SKM-1 treated with dmso at 0.1 percent for 144 hours (cell line): Measurements from ENCODE around the gene GMIP.

Experiments
- DNase-seq: peaks from one replicate; lab custom pipeline; 2025; ENCODE audit not compliant: unreplicated experiment; lab: John Stamatoyannopoulos, UW

Gene GMIP

GRCh38 chr19:19637186-19637522, 6.3 kb downstream of the GMIP start:
- no peak for DNase-seq

DNA sequence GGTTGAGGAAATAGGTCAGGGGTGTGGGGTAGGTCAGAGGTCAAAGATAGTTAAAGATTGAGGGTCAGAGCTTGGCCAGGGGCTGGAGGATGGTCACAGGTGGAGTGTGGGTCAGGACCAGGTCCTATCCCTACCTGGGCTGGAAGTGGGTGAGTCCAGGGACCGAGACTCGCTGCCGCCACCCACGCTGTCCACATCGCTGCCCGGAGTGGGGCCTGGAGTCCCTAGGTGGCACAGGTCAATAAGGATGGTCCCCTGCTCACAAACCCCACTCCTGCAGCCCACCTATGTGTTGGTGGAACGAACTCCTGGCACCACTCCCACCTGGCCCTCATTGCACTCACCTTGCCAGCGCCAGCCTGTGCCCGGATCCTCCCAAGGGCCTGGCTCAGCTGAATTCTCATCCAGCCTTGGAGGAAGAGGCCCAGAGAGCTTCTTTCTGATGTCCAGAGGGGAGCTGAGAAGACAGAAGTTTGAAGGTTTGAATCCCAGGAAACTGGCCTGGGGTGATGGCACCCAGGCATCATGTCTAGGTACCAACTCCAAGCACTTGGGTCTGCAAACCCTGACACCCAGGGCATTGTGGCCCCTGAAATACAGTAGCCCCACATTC, 6.8 kb downstream of the GMIP start:
- DNase-seq: no peak

DNA sequence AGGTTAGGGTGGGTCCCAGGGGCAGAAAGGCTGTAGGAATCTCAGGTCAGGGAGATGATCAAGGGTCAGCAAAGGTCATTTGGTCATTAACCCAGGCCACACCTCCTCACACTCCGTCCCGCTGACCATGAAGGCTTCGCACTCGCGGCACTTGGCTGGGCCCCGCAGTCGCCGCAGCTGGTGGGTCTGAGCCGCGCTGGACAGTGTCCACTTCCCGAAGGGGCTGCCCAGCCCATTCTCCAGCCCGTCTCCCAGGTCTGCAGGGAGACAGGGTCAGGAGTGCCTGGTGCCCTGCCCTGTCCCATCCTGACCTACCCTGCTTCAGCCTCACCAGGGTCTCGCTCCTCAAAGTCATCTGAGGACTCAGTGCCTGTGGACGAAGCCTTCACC, 8.1 kb downstream of the GMIP start:
- no peak for DNase-seq

- no peak for DNase-seq
These were observed 8.7 kb downstream of the GMIP start for GRCh38 chr19:19634516-19635312.

DNA sequence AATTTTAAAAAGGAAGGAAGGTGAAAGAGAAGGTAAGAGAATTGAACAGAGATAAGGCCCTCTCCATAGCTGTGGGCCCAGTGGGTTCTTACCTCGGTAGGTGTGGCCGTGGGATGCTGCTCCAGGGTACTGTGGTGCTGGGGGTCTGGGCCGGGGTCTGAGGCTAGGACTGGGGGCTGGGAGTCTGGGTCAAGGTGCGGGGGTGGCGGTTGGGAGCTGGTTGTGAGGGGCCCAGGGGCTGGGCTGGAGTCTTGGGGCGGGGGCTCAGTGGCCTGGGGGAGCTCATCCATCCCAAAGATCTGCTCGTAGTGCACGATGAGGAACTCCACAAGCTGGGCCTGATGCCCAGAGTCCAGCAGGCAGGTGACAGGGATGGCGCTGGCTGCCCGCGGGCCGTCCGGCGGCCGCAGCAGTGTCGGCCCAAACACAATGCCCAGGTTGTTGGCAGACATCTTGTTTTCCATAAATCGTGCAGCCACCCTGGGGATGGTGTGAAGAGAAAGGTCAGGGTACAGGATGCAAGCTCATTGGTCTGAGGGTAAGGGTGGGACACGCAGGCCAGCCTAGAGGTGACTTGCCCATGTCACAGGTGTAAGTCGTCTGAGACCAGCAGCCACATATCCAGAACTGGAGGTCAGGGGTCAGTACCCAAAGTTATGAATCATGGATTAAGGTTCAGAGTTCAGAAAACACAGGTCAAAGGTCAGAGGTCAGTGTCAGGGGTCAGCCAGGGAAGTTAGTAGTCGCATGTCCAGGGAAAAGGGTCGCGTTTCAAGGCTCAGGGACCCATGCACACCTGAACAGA, 9.5 kb downstream of the GMIP start:
- DNase-seq: no peak

DNA sequence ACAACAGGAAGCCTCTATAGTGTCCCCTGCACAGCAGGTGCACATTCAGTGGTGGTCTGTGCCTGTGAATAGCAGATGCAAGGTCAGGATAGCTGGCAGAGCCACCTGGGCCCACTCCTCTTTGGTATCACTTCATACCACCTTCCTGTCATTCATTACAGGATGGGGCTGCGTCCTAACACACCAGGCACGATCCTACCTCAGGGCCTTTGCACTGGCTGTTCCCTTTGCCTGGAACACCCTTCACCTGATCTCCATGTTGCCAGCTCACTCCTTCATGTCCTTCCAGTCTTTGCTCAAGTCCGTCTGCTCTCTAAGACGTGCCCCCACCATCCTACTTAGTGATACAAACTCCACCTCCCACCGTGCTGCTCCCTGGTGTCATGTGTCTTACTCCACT, 10.8 kb downstream of the GMIP start:
- DNase-seq: no peak

GRCh38 chr19:19631346-19631745, 12.1 kb downstream of the GMIP start:
- no peak for DNase-seq

GRCh38 chr19:19630426-19630825, 13.0 kb downstream of the GMIP start:
- no peak for DNase-seq

GRCh38 chr19:19630062-19630414, 13.4 kb downstream of the GMIP start:
- no peak for DNase-seq

- DNase-seq: no peak
These were observed 14.8 kb downstream of the GMIP start for GRCh38 chr19:19628501-19629134.

DNA sequence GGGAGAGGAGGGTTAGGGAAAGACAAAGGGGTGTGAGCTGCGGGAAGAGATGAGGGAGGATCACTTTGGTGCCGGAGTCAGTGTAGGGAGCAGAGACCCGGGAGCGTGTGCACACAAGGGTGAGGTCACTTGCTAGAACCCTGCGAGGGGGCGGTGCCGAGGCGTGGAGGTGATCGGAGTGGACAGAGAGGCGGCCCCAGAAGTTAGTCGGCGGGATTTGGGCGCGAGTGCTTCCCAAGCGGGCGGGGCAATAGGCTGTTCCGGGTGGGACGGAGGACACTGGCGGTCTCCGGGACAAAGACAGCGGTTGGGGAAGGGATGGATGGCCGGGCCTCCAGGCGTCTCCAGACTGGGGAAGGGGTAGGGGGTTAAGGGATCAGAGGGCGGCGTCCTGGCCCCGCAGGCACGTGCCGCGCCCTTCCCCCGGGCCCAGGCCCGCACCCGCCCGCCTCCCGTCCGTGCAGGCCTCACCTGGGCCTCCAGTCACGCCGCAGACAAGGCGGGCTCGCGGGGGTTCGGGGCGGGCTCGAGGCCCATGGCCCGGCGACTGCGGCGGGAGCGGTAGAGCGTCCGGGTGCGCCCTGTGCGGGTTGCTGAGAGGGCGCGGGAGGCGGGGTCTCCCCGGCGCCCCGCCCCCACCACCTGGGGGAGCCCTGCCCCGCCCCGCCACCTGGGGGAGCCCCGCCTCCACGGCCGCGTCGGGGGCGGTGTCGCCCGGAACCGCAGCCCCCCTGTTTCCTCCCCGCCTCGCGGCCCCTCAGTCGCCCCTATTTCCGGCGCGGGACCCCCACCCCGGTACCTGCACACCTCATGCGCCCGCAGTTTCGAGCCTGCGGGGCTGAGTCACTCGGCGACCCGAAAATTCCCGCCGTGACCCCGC, 15.6 kb downstream of the GMIP start, which contains the start of gene LPAR2:
Gene LPAR2, minus strand, starts transcription at position 600 of the 880 bp plus-strand sequence. CDS start 945 bp downstream, outside the sequence.
- DNase-seq: no peak

DNA sequence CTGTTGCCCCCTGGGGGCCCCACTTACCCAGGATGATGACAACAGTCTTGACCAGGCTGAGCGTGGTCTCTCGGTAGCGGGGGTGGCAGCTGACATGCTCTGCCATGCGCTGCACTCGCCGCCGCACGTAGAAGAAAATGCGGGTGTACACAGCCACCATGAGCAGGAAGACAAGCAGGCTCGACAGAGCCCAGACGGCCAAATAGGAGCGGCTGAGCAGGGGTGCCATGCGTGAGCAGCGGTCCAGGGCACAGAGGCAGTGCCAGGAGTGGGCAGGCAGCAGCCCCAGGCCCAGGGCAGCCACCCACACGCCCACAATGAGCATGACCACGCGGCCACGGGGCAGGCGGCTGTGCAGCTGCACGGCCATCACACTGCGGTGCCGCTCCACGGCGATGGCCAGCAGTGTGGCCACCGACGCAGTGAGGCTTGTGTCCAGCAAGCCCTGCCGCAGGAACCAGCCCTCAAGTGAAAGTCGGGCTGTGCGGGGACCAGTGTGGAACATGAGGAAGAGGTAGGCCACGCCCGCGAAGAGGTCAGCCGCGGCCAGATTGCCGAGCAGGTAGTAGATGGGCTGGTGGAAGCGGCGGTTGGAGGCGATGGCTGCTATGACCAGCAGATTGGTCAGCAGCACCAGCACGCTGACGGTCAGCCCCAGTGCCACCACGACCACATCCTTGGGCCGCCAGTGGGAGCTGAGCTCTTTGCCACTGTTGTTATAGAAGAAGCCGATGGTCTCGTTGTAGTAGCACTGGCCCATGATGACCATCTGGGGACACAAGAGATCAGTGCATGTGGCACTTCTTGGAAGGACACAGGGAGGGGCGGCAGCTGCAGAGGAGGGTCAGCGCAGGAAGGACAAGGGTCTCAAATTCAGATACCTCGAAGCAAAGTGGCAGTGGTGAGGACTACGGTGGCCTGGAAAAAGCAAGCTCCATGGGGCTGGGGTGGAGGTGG, 16.7 kb downstream of the GMIP start:
- no peak for DNase-seq

- DNase-seq: no peak
These were observed 19.4 kb downstream of the GMIP start for GRCh38 chr19:19624032-19624570.

- no peak for DNase-seq
These were observed 20.1 kb downstream of the GMIP start for GRCh38 chr19:19623383-19623782.

GRCh38 chr19:19619849-19620210, 23.6 kb downstream of the GMIP start:
- no peak for DNase-seq

DNA sequence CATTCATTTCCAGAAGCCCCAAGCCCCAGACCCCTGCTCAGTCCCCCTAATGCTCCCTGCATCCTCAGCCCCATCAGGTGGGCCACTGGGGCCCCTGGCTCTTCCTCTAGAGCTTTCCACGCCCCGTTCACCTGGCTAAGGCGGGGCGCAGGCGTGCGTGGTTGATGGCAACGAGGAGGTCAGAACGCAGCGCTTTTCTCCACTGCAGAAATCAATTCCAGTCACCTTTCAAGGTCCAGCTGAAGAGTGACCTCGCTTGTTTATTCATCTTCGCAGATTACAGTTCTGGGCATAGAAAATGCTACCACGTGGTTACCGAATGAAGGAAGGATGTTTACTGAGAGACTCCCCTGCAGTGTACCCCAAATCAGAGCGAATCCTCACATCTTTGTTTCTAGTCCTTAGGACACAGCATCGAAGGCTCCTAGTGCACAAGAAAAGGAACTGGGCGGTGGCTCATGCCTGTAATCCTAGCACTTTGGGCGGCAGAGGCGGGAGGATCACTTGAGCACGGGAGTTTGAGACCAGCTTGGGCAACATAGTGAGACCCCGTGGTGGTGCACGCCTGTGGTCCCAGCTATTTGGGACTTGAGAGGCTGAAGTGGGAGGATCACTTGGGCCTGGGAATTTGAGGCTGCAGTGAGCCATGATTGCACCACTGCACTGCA, 24.1 kb downstream of the GMIP start:
- DNase-seq: no peak

- DNase-seq: peak; percentile 98
These were observed 25.0 kb downstream of the GMIP start, which contains the start of gene PBX4 for GRCh38 chr19:19618219-19619051. Gene PBX4 (minus strand): TSS chr19:19618687. CDS start chr19:19618629, 58 bp downstream.

DNA sequence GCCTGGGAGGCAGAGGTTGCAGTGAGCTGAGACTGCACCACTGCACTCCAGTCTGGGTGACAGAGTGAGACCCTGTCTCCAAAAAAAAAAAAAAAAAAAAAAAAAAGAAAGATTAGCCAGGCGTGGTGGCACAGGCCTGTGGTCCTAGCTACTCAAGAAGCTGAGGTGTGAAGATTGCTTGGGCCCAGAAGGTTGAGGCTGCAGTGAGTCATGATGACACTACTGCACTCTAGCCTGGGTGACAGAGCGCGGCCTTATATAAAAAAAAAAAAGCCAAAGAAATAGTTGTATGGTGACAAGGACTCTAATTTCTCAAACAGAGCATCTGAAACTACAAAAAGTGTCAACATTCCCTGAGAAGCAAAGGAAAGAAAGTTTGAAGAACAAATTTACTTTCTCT, 28.4 kb downstream of the GMIP start:
- DNase-seq: no peak
